HepG2 (cell line): Measurements from ENCODE around the gene MRFAP1L1. TPM values are rescaled to one million over a fixed set of nuclear protein-coding genes. Genes with fewer than 3 reads are reported as not detected.

Source experiments
- ATF4 ChIP-seq, 2 experiments: fragments of 450-650 bp in 1 of 2; sonication (generic) in 1 of 2; formaldehyde crosslinking; IDR thresholded peaks; 2 replicates each; pipeline versions ENCODE4 v1.5.0 to v1.8.0; 2020 to 2022; ENCODE audit warnings: mild to moderate bottlenecking in 1 of 2, missing genetic modification reagents in 1 of 2
- BCLAF1 ChIP-seq: fragments of 450-650 bp; IDR thresholded peaks from 2 replicates; pipeline ENCODE4 v1.6.1; 2017; ENCODE audit warnings: mild to moderate bottlenecking
- HMG20A ChIP-seq: IDR thresholded peaks from 2 replicates; pipeline ENCODE4 v1.6.1; 2016; ENCODE audit warnings: borderline replicate concordance
- HNRNPK ChIP-seq: fragments of 200-400 bp; formaldehyde crosslinking; IDR thresholded peaks from 2 replicates; pipeline ENCODE4 v1.6.1; 2018; ENCODE audit warnings: low read length, low read depth, moderate library complexity, mild to moderate bottlenecking; ENCODE audit not compliant: poor library complexity, severe bottlenecking
- NFYB ChIP-seq: sonication (generic); formaldehyde crosslinking; IDR thresholded peaks from 2 replicates; pipeline ENCODE4 v1.4.0; 2020; ENCODE audit warnings: missing genetic modification reagents
- NR2F6 ChIP-seq, 2 experiments: IDR thresholded peaks; 2 replicates each; pipeline ENCODE4 v1.6.1; 2016; ENCODE audit warnings: antibody characterized with exemption in 1 of 2, mild to moderate bottlenecking in 1 of 2
- NR3C1 ChIP-seq: sonication (generic); formaldehyde crosslinking; IDR thresholded peaks from 2 replicates; pipeline ENCODE4 v1.4.0; 2020; ENCODE audit warnings: missing genetic modification reagents
- RARA ChIP-seq: IDR thresholded peaks from 2 replicates; pipeline ENCODE4 v1.6.1; 2016; ENCODE audit warnings: missing genetic modification reagents, missing compliant biosample characterization
- RELA ChIP-seq: sonication (generic); formaldehyde crosslinking; IDR thresholded peaks from 2 replicates; pipeline ENCODE4 v1.4.0; 2020; ENCODE audit warnings: missing genetic modification reagents
- SOX13 ChIP-seq, 3 experiments: fragments of 450-650 bp in 1 of 3; sonication (generic) in 1 of 3; formaldehyde crosslinking in 1 of 3; IDR thresholded peaks in 2 of 3; conservative IDR thresholded peaks in 1 of 3; 2 replicates each; pipeline versions ENCODE4 v1.5.0 to v1.6.1; 2016 to 2020; ENCODE audit warnings: antibody characterized with exemption in 1 of 3, mild to moderate bottlenecking in 1 of 3, missing compliant biosample characterization in 1 of 3, missing genetic modification reagents in 1 of 3, moderate library complexity in 1 of 3
- TRIM22 ChIP-seq: fragments of 450-650 bp; IDR thresholded peaks from 2 replicates; pipeline ENCODE4 v1.6.1; 2017
- ZBTB10 ChIP-seq: sonication (generic); formaldehyde crosslinking; IDR thresholded peaks from 2 replicates; pipeline ENCODE4 v1.4.0; 2020; ENCODE audit warnings: missing genetic modification reagents, borderline replicate concordance
- ZFP90 ChIP-seq: sonication (generic); formaldehyde crosslinking; IDR thresholded peaks from 2 replicates; pipeline ENCODE4 v1.8.0; 2022; ENCODE audit warnings: missing genetic modification reagents, mild to moderate bottlenecking, inconsistent platforms, borderline replicate concordance
- ZNF484 ChIP-seq: sonication (generic); formaldehyde crosslinking; IDR thresholded peaks from 2 replicates; pipeline ENCODE4 v1.5.1; 2020; ENCODE audit warnings: mild to moderate bottlenecking, low read depth, missing genetic modification reagents, borderline replicate concordance
- ZNF576 ChIP-seq: sonication (generic); formaldehyde crosslinking; IDR thresholded peaks from 2 replicates; pipeline ENCODE4 v1.4.0; 2020; ENCODE audit warnings: mild to moderate bottlenecking, missing genetic modification reagents
- ZNF713 ChIP-seq: sonication (generic); formaldehyde crosslinking; IDR thresholded peaks from 2 replicates; pipeline ENCODE4 v1.4.0; 2020; ENCODE audit warnings: mild to moderate bottlenecking, missing genetic modification reagents
- ZNF782 ChIP-seq: sonication (generic); formaldehyde crosslinking; IDR thresholded peaks from 2 replicates; pipeline ENCODE4 v1.4.0; 2020; ENCODE audit warnings: missing genetic modification reagents, mild to moderate bottlenecking, borderline replicate concordance
- polyA plus RNA-seq, 8 experiments: library from polyadenylated mRNA; depleted of rRNA in 3 of 8; stranded (reverse) in 7 of 8; unstranded in 1 of 8; fragments of >200 nt; fragmentation: Illumina TruSeq in 4 of 8; extraction: Trizol in 4 of 8; gene quantifications; 2 replicates each; pipeline versions ENCODE4 v1.2.1 to v1.2.3, GENCODE V29; 2011 to 2016; ENCODE audit warnings: low read depth in 4 of 8, missing spikeins in 1 of 8, mixed read lengths in 1 of 8; ENCODE audit not compliant: insufficient read depth in 1 of 8
- total RNA-seq, 5 experiments: library from RNA; depleted of rRNA; stranded (reverse); fragments of >200 nt; fragmentation: Illumina TruSeq; extraction: Trizol; gene quantifications; 2 replicates each; pipeline ENCODE4 v1.2.3, GENCODE V29; 2016; ENCODE audit warnings: low read depth in 1 of 5

The MRFAP1L1 gene
- total and polyA plus RNA-seq, 2 of the 13 experiments (the other 11 are each of a cell fraction or from before 2014, with no cell fraction given) = 44.8 to 76.6 TPM

GRCh38 chr4:6747294-6748051 lies 37.8 kb upstream of the MRFAP1L1 start (continued):
- TF ChIP-seq ATF4 (CRISPR knock-in tag; IDR thresholded peaks at IDR 0.05) = no peak
- TF ChIP-seq NR2F6 (IDR thresholded peaks at IDR 0.05) = no peak
- TF ChIP-seq NR2F6 (CRISPR knock-in tag; IDR thresholded peaks at IDR 0.05) = no peak
- TF ChIP-seq NR3C1 (CRISPR knock-in tag) = no peak
- no peak for TF ChIP-seq RELA (CRISPR knock-in tag)
- no peak for TF ChIP-seq BCLAF1
- no peak for TF ChIP-seq NFYB (CRISPR knock-in tag)
- TF ChIP-seq RARA (CRISPR knock-in tag) = no peak
- no peak for TF ChIP-seq ZBTB10 (CRISPR knock-in tag)
- no peak for TF ChIP-seq TRIM22
- no peak for TF ChIP-seq HNRNPK
- TF ChIP-seq ZFP90 (CRISPR knock-in tag) = no peak
- TF ChIP-seq ZNF782 (CRISPR knock-in tag) = no peak
- TF ChIP-seq ZNF713 (CRISPR knock-in tag) = no peak
- no peak for TF ChIP-seq ZNF484 (CRISPR knock-in tag)
- TF ChIP-seq ZNF576 (CRISPR knock-in tag) = no peak
- TF ChIP-seq HMG20A = no peak
- TF ChIP-seq SOX13 (IDR thresholded peaks at IDR 0.05) = no peak
- no peak for TF ChIP-seq SOX13 (CRISPR knock-in tag; conservative IDR thresholded peaks at IDR 0.05 in 1 of 2, IDR thresholded peaks at IDR 0.05 in 1 of 2)
